Stimulated activated CD4-positive, alpha-beta T cell treated with anti-CD3 and anti-CD28 coated beads, Interleukin-4, amount 100 ng/mL, for 4 hours (primary cell): ENCODE data around the gene KCNE5.
"Not testable (repeated sequence)": the region's sequence is repeated elsewhere in the genome, so short reads cannot be mapped to it uniquely, and the experiment has no call there.

Experiments
- DNase-seq, 2 experiments: peaks; one replicate each; pipeline ENCODE4 v3.0.0-alpha.2; 2020

The KCNE5 gene

DNA sequence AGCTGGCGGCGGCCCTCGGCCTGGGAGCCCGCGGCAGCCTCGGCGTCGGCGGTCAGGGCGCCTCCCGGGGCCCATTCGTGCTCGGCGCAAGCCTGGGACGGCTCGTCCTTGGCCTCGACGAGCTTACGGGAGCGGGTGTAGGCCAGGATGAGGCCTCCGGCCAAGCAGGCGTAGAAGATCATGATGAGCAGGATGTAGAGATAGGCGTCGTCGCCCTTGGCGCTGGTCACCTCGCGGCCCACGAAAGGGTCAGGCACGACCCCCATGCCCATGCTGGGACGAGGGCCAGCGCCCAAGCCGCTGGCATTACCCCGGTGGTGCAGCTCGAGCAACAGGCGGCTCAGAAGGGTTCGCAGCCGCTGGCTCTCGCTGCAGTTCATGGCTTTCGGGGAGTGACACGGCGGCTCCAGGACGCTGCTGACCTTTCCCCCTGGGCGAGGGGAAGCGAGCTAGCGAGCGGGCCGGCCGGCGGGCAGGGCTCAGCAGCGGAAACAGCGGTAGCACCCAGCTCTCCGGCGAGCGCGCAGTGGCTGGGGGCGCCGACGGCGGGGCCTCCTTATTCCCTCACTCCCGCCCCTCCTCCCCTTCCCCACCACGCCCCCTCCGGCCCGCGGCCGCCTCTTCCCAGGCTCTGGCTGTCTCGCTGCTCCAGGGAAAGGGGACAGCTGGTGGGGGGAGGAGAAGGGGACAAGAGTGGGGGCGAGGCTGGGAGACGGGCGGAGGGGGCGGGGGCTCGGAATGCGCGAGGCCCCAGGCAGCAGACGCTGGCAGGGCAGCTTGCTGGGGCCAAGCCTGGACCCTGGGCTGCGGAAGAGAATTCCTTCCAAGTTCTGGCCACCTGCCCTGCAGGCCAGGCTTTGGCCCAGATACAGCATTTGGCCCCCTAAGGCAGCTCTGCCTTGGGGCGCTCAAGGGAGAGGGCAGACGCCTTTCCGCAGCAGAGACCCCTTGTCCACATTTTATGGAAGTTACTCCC lies at the start of gene KCNE5:
KCNE5 (minus strand) TSS at position 532 of the 976 bp plus-strand sequence; CDS start at position 380, 152 bp downstream.
- no peak for DNase-seq

DNA sequence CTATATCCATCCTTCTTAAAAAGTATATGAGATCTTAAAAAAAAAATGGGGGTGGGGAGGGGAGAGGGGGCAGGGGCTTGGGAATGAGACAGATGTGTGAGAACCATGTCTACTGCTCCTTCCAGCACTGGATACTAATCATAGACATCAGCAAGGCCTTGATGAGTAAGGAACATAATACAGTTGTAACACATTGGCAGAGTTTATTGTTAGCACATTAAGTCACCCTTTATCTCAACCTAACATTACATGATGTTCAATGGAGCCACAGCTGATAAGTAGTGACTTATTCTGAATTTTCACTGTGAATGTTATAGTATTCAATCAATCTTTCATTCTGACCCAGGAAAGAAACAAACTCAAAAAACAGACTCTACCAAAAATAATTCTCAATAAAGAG lies 47.3 kb upstream of the KCNE5 start:
- DNase-seq, result no peak

DNA sequence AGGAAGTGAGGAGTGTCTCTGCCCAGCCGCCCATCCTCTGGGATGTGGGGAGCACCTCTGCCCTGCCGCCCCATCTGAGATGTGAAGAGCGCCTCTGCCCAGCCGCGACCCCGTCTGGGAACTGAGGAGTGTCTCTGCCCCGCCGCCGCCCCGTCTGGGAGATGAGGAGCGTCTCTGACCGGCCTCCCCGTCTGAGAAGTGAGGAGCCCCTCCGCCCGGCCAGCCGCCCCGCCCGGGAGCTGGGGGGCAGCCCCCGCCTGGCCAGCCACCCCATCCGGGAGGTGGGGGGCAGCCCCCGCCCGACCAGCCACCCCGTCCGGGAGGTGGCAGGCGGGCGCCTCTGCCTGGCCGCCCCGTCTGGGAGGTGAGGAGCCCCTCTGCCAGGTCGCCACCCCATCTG lies 46.2 kb upstream of the KCNE5 start:
- DNase-seq, result not testable (repeated sequence)

GRCh38 chrX:109667986-109668385 lies 43.0 kb upstream of the KCNE5 start:
- DNase-seq, result no peak

DNA sequence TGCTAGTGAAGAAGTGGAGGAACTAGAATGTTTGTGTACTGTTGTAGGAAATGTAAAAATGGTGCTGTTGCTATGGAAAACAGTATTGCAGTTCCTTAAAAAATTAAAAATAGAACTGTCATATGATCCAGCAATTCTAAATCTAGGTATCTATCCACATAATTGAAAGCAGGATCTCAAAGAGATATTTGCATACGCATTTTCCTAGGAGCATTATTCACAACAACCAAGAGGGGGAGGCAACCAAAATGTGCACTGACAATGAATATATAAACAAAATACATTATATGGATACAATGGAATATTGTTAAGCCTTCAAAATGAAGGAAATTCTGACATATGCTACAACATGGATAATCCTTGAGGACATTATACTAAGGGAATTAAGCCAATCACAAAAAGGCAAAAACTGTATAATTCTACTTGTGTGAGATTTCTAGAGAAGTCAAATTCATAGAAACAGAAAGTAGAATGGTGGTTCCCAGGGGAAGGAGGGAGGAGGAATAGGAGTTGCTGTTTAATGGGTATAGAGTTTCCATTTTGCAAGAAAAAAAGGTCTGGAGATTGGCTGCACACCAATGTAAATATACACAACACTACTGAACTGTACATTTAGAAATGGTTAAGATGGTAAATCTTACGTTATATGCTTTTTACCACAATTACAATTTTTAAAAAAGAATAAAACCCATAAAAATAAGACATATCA lies 35.6 kb upstream of the KCNE5 start:
- DNase-seq, result no peak

- DNase-seq, result no peak
Observed at GRCh38 chrX:109658391-109658790, 33.4 kb upstream of the KCNE5 start.

DNA sequence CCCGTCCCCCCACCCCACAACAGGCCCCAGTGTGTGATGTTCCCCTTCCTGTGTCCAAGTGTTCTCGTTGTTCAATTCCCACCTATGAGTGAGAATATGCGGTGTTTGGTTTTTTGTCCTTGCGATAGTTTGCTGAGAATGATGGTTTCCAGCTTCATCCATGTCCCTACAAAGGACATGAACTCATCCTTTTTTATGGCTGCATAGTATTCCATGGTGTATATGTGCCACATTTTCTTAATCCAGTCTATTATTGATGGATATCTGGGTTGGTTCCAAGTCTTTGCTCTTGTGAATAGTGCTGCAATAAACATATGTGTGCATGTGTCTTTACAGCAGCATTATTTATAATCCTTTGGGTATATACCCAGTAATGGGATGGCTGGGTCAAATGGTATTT lies 32.4 kb upstream of the KCNE5 start:
- not testable (repeated sequence) for DNase-seq

DNA sequence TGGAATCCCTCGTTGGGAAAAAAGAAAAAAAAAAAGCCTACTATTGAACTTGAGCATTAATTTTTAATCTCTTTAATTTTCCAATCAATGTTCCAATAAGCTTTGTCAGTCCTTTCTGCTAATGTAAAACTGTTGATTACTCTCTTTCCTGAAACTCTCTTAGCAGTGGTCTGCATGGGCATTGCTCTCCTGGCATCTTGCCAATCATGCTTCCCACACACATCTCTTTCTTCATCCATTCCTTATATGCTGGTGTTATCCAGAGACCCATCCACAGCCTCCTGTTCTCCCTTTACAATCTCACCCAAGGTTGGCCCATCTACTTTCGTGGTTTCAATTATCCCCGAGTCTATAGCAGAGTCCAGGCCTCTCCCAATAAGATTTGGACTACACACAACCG lies 31.8 kb upstream of the KCNE5 start:
- no peak for DNase-seq

- DNase-seq, result no peak
Observed at GRCh38 chrX:109655502-109656201, 30.7 kb upstream of the KCNE5 start.

- no peak for DNase-seq
Observed at GRCh38 chrX:109654516-109655109, 29.6 kb upstream of the KCNE5 start.

- DNase-seq, result not testable (repeated sequence)
Observed at GRCh38 chrX:109644671-109645070, 19.7 kb upstream of the KCNE5 start.

- DNase-seq, result no peak
Observed at GRCh38 chrX:109643687-109644086, 18.7 kb upstream of the KCNE5 start.

- no peak for DNase-seq
Observed at GRCh38 chrX:109638158-109638557, 13.2 kb upstream of the KCNE5 start.

DNA sequence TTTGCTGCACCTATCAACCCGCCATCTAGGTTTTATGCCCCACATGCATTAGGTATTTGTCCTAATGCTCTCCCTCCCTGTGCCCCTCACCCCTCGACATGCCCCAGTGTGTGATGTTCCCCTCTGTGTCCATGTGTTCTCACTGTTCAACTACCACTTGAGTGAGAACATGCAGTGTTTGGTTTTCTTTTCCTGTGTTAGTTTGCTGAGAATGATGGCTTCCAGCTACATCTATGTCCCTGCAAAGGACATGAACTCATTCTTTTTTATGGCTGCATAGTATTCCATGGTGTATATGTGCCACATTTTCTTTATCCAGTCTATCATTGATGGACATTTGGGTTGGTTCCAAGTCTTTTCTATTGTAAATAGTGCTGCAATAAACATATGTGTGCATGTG lies 12.5 kb upstream of the KCNE5 start:
- DNase-seq, result not testable (repeated sequence)

DNA sequence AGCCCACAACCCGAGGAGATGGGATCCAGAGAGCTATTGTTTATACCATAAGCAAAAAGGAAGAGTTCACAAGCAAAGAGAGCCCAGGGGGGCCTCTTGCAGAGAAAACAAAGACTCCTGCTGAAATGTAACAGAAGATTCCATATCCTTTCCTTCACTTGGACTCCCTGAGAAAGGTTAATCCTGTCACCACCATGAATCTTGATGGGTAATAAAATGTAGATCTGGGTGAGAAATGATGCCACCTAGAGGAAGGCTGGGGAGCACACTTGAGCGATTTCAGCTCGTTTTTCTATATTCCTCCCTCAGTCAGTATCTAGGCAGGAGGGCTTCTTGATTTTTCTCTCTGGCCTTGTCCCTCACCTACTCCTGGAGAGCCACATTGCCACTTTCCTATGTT lies 10.2 kb upstream of the KCNE5 start:
- no peak for DNase-seq

GRCh38 chrX:109632906-109633504 lies 8.0 kb upstream of the KCNE5 start:
- DNase-seq, result no peak

DNA sequence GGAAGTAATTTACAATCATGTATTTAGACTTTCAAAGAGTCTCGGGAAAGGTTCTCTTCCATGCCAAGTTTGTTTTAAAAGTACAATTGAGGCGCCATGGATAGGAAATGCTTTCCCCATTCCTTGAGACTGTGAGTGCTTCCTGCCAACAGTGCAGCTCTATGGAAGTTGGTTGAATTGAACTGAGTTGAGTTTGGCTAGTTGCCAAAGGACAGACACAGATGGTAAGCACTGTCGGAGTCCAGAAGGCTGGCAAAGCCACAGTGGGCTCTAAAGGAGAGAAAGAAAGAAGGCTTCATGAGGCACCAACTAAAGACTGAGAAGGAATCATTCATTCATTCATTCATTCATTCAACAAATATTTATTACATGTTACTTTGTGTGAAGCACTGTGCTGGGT lies 4.3 kb upstream of the KCNE5 start:
- no peak for DNase-seq

DNA sequence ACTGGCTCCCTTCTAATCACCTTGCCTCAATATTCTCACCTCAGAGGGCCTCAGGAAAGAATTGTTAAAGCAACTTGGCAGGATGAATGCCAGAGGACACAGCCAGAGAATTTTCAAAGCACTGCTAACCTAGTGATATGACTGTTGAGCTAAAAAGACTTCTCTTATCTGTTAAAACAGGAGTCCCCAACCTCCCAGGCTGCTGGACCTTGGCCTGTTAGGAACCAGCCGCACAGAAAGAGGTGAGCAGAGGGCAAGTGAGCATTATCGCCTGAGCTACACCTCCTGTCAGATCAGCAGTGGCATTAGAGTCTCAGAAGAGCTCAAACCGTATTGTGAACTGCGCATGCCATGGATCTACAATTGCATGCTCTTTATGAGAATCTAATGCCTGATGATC lies 1.7 kb upstream of the KCNE5 start:
- no peak for DNase-seq

- no peak for DNase-seq
Observed at GRCh38 chrX:109623997-109624396, 975 bp downstream of the KCNE5 start.

DNA sequence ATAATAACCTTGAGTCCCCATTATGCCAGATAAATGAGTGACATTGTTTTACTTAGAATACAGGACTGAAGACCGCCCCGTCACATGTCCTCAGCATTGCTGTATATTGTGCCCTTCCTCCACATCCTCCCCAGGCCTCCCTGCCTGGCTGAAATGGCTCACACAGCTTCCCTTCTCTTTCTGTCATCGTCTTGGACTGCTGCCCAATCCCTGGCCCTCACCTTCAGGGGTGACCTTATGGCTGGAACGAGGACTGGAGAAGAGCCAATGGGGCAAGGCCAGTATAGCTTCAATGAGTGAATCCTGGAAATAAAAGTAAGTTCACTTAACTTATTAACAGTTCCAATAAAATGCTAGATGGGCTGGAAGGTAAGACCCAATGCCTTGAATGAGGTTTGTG lies 2.7 kb downstream of the KCNE5 start:
- no peak for DNase-seq

DNA sequence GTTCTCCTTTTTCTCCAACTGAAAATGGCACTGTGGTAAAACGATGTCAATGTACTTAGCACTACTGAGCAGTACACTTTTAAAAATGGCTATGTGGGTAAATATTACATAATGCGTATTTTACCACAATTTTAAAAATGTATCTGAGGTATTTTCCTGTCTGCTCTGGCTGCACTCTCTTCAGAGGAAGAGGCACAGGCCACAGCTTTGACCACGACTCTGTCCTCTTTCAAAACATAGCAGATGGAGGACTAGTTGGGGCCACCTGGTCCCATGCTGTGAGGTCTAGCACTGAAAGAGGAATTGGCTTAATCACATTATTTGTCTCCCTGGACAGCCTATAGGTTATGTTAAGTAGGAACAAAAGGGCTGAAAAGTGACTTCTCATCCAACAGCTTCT lies 5.2 kb downstream of the KCNE5 start:
- DNase-seq, result no peak

GRCh38 chrX:109614951-109615350 lies 10.0 kb downstream of the KCNE5 start:
- DNase-seq, result no peak

DNA sequence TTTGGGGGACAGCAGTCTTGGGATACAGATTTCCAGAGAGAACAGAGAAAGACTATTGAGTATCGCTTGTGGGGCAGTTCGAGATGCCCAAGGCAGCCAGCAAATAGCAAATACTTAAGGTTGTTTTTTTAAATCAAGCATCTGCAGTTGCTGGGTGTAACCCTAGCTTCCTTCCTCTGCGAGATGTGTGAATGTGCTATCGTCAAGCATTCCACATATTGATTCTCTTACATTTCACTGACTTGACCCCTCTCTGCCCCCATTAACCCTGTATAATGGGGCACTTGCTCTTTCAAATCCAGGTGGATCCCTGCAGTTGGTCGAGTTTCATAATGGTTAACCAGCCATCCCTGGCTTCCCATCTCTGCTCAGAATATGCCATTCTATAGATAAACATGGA lies 23.5 kb downstream of the KCNE5 start:
- no peak for DNase-seq
